Activated CD8-positive, alpha-beta T cell treated with anti-CD3 and anti-CD28 coated beads, Interleukin-2, amount 10 ng/mL, durations not matched to agents 7 days and 5 days (primary cell): ENCODE measurements around the gene ALPK1. TPM values are rescaled to one million over a fixed set of nuclear protein-coding genes. Genes with fewer than 3 reads are reported as not detected.

Source experiments
- ATAC-seq: fragments of 150-1000 bp; cut with Tn5 transposase; one replicate; pipeline ENCODE4 v1.10.0; 2021; ENCODE audit warnings: moderate library complexity
- CTCF ChIA-PET: fragments of 350-600 bp; sonication (Branson Sonifier 250); formaldehyde crosslinking; loops from one replicate; lab custom pipeline; 2021; ENCODE audit warnings: antibody characterized with exemption; lab: Charles Lee
- POLR2A ChIA-PET: fragments of 350-600 bp; sonication (Branson Sonifier 250); formaldehyde crosslinking; loops from one replicate; lab custom pipeline; 2021; ENCODE audit warnings: antibody characterized with exemption; lab: Charles Lee
- DNase-seq: peaks from one replicate; pipeline ENCODE4 v3.0.0-alpha.2; 2020
- H3K27ac Mint-ChIP-seq: one replicate; pipeline ENCODE4 v1.8.0; 2021; ENCODE audit warnings: mild to moderate bottlenecking, mixed read lengths
- H3K27me3 Mint-ChIP-seq: one replicate; pipeline ENCODE4 v1.8.0; 2021; ENCODE audit warnings: low read depth, mixed read lengths
- H3K36me3 Mint-ChIP-seq: one replicate; pipeline ENCODE4 v1.8.0; 2021; ENCODE audit warnings: low read depth, mixed read lengths
- H3K4me1 Mint-ChIP-seq: one replicate; pipeline ENCODE4 v1.8.0; 2021; ENCODE audit warnings: low read depth, mixed read lengths
- H3K4me3 Mint-ChIP-seq: one replicate; pipeline ENCODE4 v1.8.0; 2021; ENCODE audit warnings: mild to moderate bottlenecking, mixed read lengths
- H3K9me3 Mint-ChIP-seq: one replicate; pipeline ENCODE4 v1.8.0; 2022; ENCODE audit warnings: mixed read lengths; ENCODE audit not compliant: insufficient read depth
- total RNA-seq, 2 experiments: library from RNA; stranded (reverse); gene quantifications; one replicate each; pipeline ENCODE4 v1.2.3, GENCODE V29; 2021

ALPK1 gene
- total RNA-seq, 2 experiments from 2014 or later: 11.8 to 14.1 TPM

DNA sequence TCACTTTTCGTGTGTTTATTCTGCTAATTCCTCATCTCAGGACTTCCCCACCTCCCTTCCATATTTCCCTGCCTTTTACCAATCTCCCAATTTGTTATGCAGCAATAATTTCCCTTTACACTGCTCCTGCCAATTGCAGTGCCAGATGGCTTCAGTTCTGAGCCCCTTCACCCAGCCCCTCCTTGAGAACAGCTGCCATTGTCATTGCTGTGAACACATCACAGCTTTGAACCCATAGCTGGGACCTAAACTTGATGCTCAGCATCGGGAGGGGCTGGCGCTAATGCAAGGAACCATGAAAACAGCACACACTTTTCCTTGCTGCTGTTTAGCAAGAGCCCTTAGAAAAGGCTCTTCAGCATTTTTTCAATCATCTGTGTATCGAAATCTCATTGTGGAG lies 104.9 kb downstream of the ALPK1 start:
- DNase-seq (no peak), ATAC-seq (no peak)
- Mint-ChIP-seq H3K27ac (no peak overlapping the region), H3K36me3 (no peaks in the 10 kb centered on the region), H3K9me3 (no peaks in the 10 kb centered on the region), H3K4me1 (no peaks in the 10 kb centered on the region), H3K4me3 (no peak overlapping the region), H3K27me3 (no peaks in the 10 kb centered on the region)
- ChIA-PET CTCF (no interaction called here), POLR2A (no interaction called here)

DNA sequence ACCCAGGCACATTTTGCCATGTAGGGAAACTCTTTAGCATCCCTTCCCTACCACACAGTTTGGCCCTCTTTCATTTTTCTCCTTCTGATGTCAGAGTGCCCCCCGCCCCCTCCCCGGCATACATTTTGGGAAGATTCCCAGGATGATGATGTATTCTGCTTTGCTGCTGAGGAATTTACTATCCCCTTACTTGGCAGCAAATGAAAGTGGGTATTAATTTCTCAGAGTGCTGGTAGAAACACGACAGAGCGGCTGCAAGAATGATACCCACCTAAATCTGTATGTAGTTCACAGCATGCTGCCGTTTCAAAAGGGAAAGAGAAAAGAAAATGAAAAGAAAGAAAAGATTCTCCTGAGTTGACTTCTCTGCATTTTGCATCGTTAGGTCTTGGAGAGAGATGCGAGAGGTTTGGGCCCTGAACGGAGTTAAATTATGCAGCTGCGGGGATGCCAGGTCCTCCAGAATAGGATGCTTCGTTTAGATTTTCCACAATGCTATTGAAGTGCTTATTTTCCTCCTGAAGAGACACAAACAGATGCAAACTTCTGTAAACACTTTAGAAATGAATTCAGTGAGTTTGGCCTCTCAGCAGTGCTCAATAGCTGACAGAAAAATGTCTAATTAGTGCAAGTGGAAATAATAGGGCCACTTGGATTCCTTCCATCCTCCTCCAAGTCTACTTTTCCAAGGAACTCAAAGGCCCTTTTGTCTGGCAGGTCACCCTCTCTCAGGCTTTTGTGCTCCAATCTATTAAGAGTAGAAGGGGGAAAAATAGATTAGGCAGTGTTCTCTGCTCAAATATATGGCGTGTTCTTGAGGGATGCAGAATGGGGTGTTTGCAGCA lies 106.2 kb downstream of the ALPK1 start:
- no peak for ATAC-seq
- ChIA-PET CTCF (no interaction called here), POLR2A (no interaction called here)
- H3K27me3 Mint-ChIP-seq: no peaks in the 10 kb centered on the region
- no peak overlapping the region for H3K4me3 Mint-ChIP-seq
- no peaks in the 10 kb centered on the region for H3K36me3 Mint-ChIP-seq
- no peak for DNase-seq
- H3K27ac Mint-ChIP-seq: no peak overlapping the region
- no peaks in the 10 kb centered on the region for H3K9me3 Mint-ChIP-seq
- no peaks in the 10 kb centered on the region for H3K4me1 Mint-ChIP-seq

DNA sequence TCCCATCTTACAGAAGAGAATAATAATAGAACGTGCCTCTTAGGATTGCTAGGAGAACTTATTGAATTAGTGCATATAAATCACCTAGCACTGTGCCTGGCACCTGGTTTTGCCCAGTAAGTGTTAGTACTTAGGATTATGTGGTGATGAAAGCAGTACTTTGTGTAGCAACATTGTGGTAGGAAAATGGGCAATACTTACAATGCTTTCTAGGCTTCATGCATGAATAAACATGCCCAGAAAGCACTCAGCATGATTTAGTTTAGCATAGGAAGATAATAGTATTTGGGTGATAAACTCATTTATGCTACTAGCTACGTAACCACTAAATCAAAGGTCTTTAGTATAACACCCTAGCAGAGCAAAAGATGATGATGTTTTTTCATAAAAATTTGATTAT lies 113.2 kb downstream of the ALPK1 start:
- no peak for ATAC-seq
- H3K9me3 Mint-ChIP-seq: no peaks in the 10 kb centered on the region
- peaks cover 10% of the 10 kb centered on the region for H3K36me3 Mint-ChIP-seq
- ChIA-PET CTCF (interaction anchor here (1.4 kb wide), 1 partner anchor 355 kb away, joined by 3 read pairs; no protein-coding TSS in a partner anchor), POLR2A (no interaction called here)
- H3K4me1 Mint-ChIP-seq: no peaks in the 10 kb centered on the region
- H3K4me3 Mint-ChIP-seq: no peak overlapping the region
- no peak overlapping the region for H3K27ac Mint-ChIP-seq
- H3K27me3 Mint-ChIP-seq: no peaks in the 10 kb centered on the region
- DNase-seq: no peak

DNA sequence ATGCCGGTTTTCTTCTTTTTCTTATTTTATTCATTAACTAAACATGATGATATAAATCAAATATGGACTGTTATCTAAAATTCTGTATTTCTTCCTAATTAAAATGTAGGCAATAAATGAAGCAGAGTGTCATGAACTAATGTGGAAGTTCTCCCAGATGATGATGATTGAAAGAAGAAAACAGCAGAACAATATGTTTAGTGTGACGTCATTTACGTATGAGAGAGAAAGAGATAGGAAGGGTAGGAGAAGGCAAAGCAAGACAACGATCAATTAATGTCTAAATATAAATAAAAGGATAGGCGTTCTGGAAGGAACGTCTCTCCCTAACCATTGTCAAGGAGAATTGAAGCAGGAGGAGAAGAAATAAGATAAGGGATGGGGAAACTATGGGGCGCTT lies 113.6 kb downstream of the ALPK1 start:
- Mint-ChIP-seq H3K4me1 (no peaks in the 10 kb centered on the region), H3K36me3 (peaks cover 10% of the 10 kb centered on the region), H3K27ac (no peak overlapping the region), H3K4me3 (no peak overlapping the region), H3K9me3 (no peaks in the 10 kb centered on the region), H3K27me3 (no peaks in the 10 kb centered on the region)
- DNase-seq (no peak), ATAC-seq (no peak)
- ChIA-PET POLR2A (no interaction called here), CTCF (no interaction called here)

DNA sequence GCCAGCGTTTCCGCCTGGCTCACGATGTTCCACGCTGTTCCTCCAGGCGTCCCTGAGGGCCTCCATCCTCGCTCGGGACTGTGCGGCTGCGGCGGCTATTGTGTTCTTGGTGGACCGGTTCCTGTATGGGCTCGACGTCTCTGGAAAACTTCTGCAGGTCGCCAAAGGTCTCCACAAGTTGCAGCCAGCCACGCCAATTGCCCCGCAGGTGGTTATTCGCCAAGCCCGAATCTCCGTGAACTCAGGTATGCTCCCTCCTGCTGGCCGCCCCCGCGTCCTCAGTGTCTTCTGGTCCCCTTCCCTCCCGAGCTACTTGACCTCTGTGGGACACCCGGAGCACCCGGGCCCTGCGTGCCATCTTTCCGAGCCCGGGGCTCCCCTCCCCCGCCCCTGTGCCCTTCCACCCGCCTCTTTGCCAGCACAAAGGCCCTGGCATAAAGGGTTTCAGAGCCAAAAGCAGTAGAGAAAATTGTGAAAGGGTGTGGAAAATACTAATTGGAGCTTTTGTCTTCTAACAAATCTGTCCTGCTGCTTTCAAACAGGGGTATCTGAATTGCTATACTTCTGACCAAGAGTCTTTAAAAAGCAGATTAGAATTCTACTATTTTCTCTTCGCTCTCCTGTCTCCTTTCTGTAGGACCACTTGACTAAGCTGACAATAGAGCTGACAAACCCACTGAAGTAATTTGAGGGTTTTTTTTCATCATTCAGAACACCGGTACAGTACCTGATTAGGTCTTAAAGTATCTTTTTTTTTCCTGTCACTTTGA lies 114.8 kb downstream of the ALPK1 start:
- peaks cover 13% of the 10 kb centered on the region for H3K36me3 Mint-ChIP-seq
- CTCF ChIA-PET: no interaction called here
- H3K4me1 Mint-ChIP-seq: no peaks in the 10 kb centered on the region

DNA sequence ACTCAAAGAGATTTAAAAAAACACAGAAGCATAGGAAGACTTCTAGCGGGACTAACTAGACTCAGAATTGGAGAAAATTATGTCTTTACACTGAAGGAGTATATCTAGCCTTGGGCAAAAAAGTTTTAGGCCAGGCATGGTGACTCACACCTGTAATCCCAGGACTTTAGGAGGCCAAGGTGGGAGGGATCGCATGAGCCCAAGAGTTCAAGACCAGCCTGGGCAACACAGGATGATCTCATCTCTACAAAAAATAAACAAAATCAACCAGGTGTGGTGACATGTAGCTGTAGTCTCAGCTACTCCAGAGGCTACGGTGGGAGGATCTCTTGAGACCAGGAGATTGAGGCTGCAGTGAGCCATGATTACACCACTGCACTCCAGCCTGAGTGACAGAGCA lies 119.3 kb downstream of the ALPK1 start:
- no peak overlapping the region for H3K27ac Mint-ChIP-seq

More for the DNA sequence above, 114.8 kb downstream of the ALPK1 start:
- Mint-ChIP-seq H3K27ac (no peak overlapping the region), H3K9me3 (peaks cover 5% of the 10 kb centered on the region), H3K4me3 (no peak overlapping the region), H3K27me3 (no peaks in the 10 kb centered on the region)
- DNase-seq (no peak), ATAC-seq (no peak)
- POLR2A ChIA-PET: no interaction called here

DNA sequence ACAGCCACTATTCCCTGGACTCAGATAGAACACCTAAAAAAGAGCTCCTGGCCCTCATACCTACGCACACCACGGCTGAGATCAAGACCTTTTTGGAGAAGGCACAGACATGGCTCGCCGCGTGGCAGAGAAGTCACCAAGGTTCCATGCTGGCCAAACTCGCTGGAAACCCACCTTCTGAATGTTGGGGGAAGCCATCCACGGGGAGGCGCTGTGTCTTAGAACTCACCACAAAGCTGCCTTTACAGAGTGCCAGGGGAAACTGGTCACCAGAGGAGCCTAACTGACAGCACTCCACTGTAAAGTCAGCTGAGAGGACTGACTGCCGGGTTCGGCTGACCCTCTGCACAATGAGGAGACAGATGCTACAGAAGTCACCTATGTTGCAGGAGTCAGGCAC lies 120.9 kb downstream of the ALPK1 start:
- ChIA-PET CTCF (no interaction called here), POLR2A (no interaction called here)
- Mint-ChIP-seq H3K4me3 (no peak overlapping the region), H3K27ac (no peak overlapping the region), H3K27me3 (no peaks in the 10 kb centered on the region), H3K36me3 (peaks cover 13% of the 10 kb centered on the region), H3K9me3 (peaks cover 5% of the 10 kb centered on the region), H3K4me1 (no peaks in the 10 kb centered on the region)
- no peak for ATAC-seq
- DNase-seq: no peak

More for the DNA sequence above, 119.3 kb downstream of the ALPK1 start:
- Mint-ChIP-seq H3K4me3 (no peak overlapping the region), H3K4me1 (no peaks in the 10 kb centered on the region), H3K27me3 (no peaks in the 10 kb centered on the region), H3K36me3 (peaks cover 13% of the 10 kb centered on the region), H3K9me3 (peaks cover 5% of the 10 kb centered on the region)
- ATAC-seq (no peak), DNase-seq (no peak)
- CTCF ChIA-PET: no interaction called here
- POLR2A ChIA-PET: no interaction called here

DNA sequence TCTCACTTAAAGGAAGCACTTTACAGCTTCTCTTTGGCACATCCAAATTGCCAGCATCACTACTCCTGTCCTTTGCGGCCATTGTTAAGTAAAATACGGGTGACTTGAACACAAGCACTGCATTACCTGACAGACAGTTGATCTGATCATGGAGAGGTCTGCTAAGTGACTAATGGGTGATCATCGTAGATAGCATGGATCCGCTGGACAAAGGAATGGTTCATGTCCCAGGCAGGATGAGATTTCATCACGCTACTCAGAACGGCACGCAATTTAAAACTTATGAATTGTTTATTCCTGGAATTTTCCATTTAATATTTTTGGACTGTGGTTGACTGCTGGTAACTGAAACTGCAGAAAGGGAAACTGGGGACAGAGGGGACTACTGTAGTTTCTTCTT lies 124.7 kb downstream of the ALPK1 start:
- no peaks in the 10 kb centered on the region for H3K9me3 Mint-ChIP-seq
- DNase-seq (no peak), ATAC-seq (no peak)
- H3K4me1 Mint-ChIP-seq: no peaks in the 10 kb centered on the region
- H3K4me3 Mint-ChIP-seq: no peak overlapping the region
- POLR2A ChIA-PET: no interaction called here
- no peaks in the 10 kb centered on the region for H3K36me3 Mint-ChIP-seq
- no peaks in the 10 kb centered on the region for H3K27me3 Mint-ChIP-seq
- CTCF ChIA-PET: no interaction called here
- no peak overlapping the region for H3K27ac Mint-ChIP-seq

DNA sequence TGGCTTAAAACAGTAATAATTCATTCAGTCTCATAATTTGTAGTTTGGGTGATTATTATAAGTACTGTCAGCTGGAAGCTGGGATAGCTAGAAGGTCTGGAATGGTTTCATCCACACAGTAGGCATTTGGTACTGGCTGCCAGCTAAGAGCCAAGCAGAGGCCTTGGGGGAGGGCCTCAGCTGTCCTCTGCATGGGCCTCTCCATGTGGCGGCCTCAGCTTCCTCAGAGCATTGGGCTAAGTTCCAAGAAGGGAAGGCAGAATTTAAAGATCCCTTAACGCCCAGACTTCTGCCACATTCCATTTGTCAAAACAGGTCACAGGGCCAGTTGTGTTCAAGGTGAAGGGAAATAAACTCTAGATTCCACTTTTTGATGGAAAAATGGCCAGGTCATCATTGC lies 125.5 kb downstream of the ALPK1 start:
- no peak for DNase-seq
- Mint-ChIP-seq H3K9me3 (no peaks in the 10 kb centered on the region), H3K36me3 (no peaks in the 10 kb centered on the region), H3K4me1 (no peaks in the 10 kb centered on the region), H3K4me3 (no peak overlapping the region), H3K27ac (no peak overlapping the region), H3K27me3 (no peaks in the 10 kb centered on the region)
- ChIA-PET CTCF (no interaction called here), POLR2A (no interaction called here)
- no peak for ATAC-seq

DNA sequence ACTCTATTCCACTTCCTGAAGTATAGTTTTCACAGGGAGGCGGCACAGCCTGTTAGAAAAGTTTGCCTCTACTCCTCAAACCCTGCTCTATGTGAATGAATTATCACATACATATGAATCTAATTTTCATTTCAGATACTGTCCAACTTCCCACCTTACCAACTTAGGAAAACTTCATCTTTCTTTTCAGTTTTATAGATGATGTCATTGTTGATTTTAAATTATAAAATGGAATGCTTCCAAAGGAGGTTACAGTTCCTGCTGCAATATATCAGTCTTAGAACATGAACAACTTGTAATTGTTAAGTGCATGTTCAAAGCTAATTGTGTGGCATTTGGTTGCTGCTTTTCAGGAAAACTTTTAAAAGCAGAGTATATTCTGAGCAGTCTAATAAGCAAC lies 126.4 kb downstream of the ALPK1 start:
- POLR2A ChIA-PET: no interaction called here
- Mint-ChIP-seq H3K27me3 (no peaks in the 10 kb centered on the region), H3K36me3 (no peaks in the 10 kb centered on the region), H3K4me1 (no peaks in the 10 kb centered on the region), H3K4me3 (no peak overlapping the region), H3K9me3 (no peaks in the 10 kb centered on the region), H3K27ac (no peak overlapping the region)
- ATAC-seq (no peak), DNase-seq (no peak)
- CTCF ChIA-PET: no interaction called here

DNA sequence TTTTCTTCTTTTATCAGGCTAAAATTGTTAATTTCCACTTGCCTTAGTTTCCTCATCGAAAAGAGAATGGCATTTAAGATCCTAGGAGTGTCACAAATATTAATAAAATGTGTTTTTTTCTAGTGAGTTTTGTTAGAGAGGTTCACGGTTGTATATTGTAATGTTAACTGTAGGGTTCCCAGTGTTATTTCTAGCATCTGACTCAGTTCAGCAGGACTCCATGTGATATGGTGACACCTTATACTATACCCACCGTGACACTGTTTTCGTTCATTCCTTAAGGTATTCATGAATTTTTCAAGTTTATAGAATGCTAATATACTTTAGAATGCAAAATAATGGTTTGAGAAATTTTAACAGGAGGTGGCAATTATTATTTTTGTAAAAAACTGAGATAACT lies 128.7 kb downstream of the ALPK1 start:
- Mint-ChIP-seq H3K27ac (no peak overlapping the region), H3K4me3 (no peak overlapping the region), H3K27me3 (no peaks in the 10 kb centered on the region), H3K9me3 (no peaks in the 10 kb centered on the region), H3K4me1 (no peaks in the 10 kb centered on the region), H3K36me3 (peaks cover 4% of the 10 kb centered on the region)
- POLR2A ChIA-PET: no interaction called here
- DNase-seq (no peak), ATAC-seq (no peak)
- CTCF ChIA-PET: no interaction called here

DNA sequence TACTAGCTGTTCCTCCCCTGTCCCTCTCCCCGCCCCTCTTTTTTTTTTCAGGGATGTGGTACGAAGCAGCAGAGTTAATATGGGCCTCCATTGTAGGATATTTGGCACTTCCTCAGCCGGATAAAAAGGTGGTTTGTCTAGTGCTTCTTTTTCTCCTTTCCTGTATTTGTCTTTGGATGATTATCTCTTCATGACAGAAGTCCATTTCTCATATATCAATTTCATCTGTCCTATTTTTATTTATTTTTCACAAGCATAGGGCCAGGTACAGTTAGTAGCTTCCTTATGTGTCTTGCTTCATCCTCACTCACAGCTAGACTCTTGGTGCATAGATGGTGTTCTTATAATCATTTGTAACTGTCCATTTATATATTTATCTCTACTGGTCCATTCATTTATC lies 129.2 kb downstream of the ALPK1 start:
- Mint-ChIP-seq H3K4me1 (no peaks in the 10 kb centered on the region), H3K27ac (no peak overlapping the region), H3K36me3 (peaks cover 4% of the 10 kb centered on the region), H3K4me3 (no peak overlapping the region), H3K9me3 (no peaks in the 10 kb centered on the region), H3K27me3 (no peaks in the 10 kb centered on the region)
- no peak for DNase-seq
- ATAC-seq: no peak
- CTCF ChIA-PET: interaction anchor here (1.1 kb wide), 1 partner anchor 99 kb away, joined by 4 read pairs; no protein-coding TSS in a partner anchor
- POLR2A ChIA-PET: no interaction called here
